ENCODE data around the gene WFDC8. TPM values are rescaled to one million over a fixed set of nuclear protein-coding genes. Genes with fewer than 3 reads are reported as not detected.

The WFDC8 gene
- not detected for total RNA-seq

GRCh38 chr20:45579184-45579583, at the start of gene WFDC8:
Gene WFDC8, minus strand, starts transcription at chr20:45579284. Its CDS starts 37 bp downstream, at chr20:45579247.
- TF ChIP-seq CTCF (IDR thresholded peaks at IDR 0.05) = no peak
- Histone ChIP-seq H3K4me1 (no peaks in the 10 kb centered on the region), H3K4me3 (no peak within 1 kb of the TSS), H3K27ac (no peak within 1 kb of the TSS), H3K9me3 (no peaks in the 10 kb centered on the region), H3K27me3 (no peaks in the 10 kb centered on the region), H3K9ac (ENCODE audit: low read depth in 2 of 2, low read length in 2 of 2) (no peak within 1 kb of the TSS), H3K36me3 (no peaks in the 10 kb centered on the region)
- intact Hi-C loops (cut with DNase I) = no loop called here
- no peak for DNase-seq

GRCh38 chr20:45626540-45626939, 47.5 kb upstream of the WFDC8 start:
- Histone ChIP-seq H3K27ac (no peak overlapping the region), H3K9ac (ENCODE audit: low read depth in 2 of 2, low read length in 2 of 2) (no peak overlapping the region), H3K36me3 (no peaks in the 10 kb centered on the region), H3K4me3 (no peak overlapping the region), H3K4me1 (no peaks in the 10 kb centered on the region), H3K9me3 (no peaks in the 10 kb centered on the region), H3K27me3 (no peaks in the 10 kb centered on the region)
- intact Hi-C loops (cut with DNase I) = no loop called here
- no peak for DNase-seq
- TF ChIP-seq CTCF (IDR thresholded peaks at IDR 0.05) = no peak

- no peaks in the 10 kb centered on the region for H3K27me3 ChIP-seq
- no peak overlapping the region for H3K9ac ChIP-seq (ENCODE audit: low read depth in 2 of 2, low read length in 2 of 2)
- H3K4me1 ChIP-seq = no peaks in the 10 kb centered on the region
- no peak overlapping the region for H3K4me3 ChIP-seq
- H3K36me3 ChIP-seq = no peaks in the 10 kb centered on the region
- TF ChIP-seq CTCF (IDR thresholded peaks at IDR 0.05) = no peak
- DNase-seq = peak; percentile 81
- H3K9me3 ChIP-seq = no peaks in the 10 kb centered on the region
- intact Hi-C loops (cut with DNase I) = no loop called here
- no peak overlapping the region for H3K27ac ChIP-seq
Observed at GRCh38 chr20:45621593-45621992, 42.5 kb upstream of the WFDC8 start.

- no peak for DNase-seq
- TF ChIP-seq CTCF (IDR thresholded peaks at IDR 0.05) = no peak
- no peak overlapping the region for H3K27ac ChIP-seq
- no peaks in the 10 kb centered on the region for H3K36me3 ChIP-seq
- no peak overlapping the region for H3K9ac ChIP-seq (ENCODE audit: low read depth in 2 of 2, low read length in 2 of 2)
- intact Hi-C loops (cut with DNase I) = no loop called here
- no peaks in the 10 kb centered on the region for H3K4me1 ChIP-seq
- H3K9me3 ChIP-seq = no peaks in the 10 kb centered on the region
- no peaks in the 10 kb centered on the region for H3K27me3 ChIP-seq
- no peak overlapping the region for H3K4me3 ChIP-seq
Observed at GRCh38 chr20:45617591-45617990, 38.5 kb upstream of the WFDC8 start.

- intact Hi-C loops (cut with DNase I) = no loop called here
- Histone ChIP-seq H3K36me3 (no peaks in the 10 kb centered on the region), H3K4me1 (no peaks in the 10 kb centered on the region), H3K27ac (no peak overlapping the region), H3K9ac (ENCODE audit: low read depth in 2 of 2, low read length in 2 of 2) (no peak overlapping the region), H3K27me3 (no peaks in the 10 kb centered on the region), H3K9me3 (no peaks in the 10 kb centered on the region), H3K4me3 (no peak overlapping the region)
- no peak for TF ChIP-seq CTCF (IDR thresholded peaks at IDR 0.05)
- DNase-seq = no peak
Observed at GRCh38 chr20:45612314-45612713, 33.2 kb upstream of the WFDC8 start.

GRCh38 chr20:45611054-45611453, 32.0 kb upstream of the WFDC8 start:
- no peaks in the 10 kb centered on the region for H3K4me1 ChIP-seq
- intact Hi-C loops (cut with DNase I) = no loop called here
- no peak for TF ChIP-seq CTCF (IDR thresholded peaks at IDR 0.05)
- no peaks in the 10 kb centered on the region for H3K27me3 ChIP-seq
- no peaks in the 10 kb centered on the region for H3K36me3 ChIP-seq
- H3K9ac ChIP-seq (ENCODE audit: low read depth in 2 of 2, low read length in 2 of 2) = no peak overlapping the region
- no peak overlapping the region for H3K27ac ChIP-seq
- H3K9me3 ChIP-seq = no peaks in the 10 kb centered on the region
- no peak overlapping the region for H3K4me3 ChIP-seq
- no peak for DNase-seq

Measured in colonic mucosa (tissue), 4 donors.